HepG2 (cell line): ENCODE measurements around the gene LY6G5B. TPM values are rescaled to one million over a fixed set of nuclear protein-coding genes. Genes with fewer than 3 reads are reported as not detected.

Source experiments
- ATAC-seq: fragments of 200-7000 bp; cut with Tn5 transposase; 3 replicates; pipeline ENCODE4 v1.9.1; 2020; ENCODE audit warnings: mild to moderate bottlenecking, moderate library complexity
- BruUV-seq: library from RNA; stranded (reverse); fragments of 400-500 nt; replicated peaks from 2 replicates; lab custom pipeline; 2021; lab: Mats Ljungman, UMichigan
- CTCF ChIA-PET: fragments of 300-600 bp; formaldehyde crosslinking; extraction: SDS; loops from one replicate; lab custom pipeline; 2021; ENCODE audit warnings: low total read pairs, inconsistent platforms, low intra/inter-chr PET ratio; lab: Yijun Ruan, JAX
- POLR2A ChIA-PET: fragments of 350-600 bp; sonication (Branson Sonifier 250); formaldehyde crosslinking; loops from one replicate; lab custom pipeline; 2020; ENCODE audit warnings: antibody characterized with exemption, inconsistent platforms; lab: Yijun Ruan, JAX
- DNase-seq: peaks from one replicate; pipeline ENCODE4 v3.0.0-alpha.2; 2015; ENCODE audit warnings: low spot score
- FAIRE-seq: peaks from 3 replicates; lab custom pipeline; 2011; peaks lifted over from hg19 to GRCh38; lab: Jason Lieb, UNC
- H2AFZ ChIP-seq: one replicate; pipeline ENCODE4 v1.6.1; 2011; ENCODE audit warnings: low read length, inconsistent platforms
- H3K27ac ChIP-seq: fragments of 300-600 bp; 3 replicates; pipeline ENCODE4 v1.8.0; 2011; ENCODE audit warnings: mixed run types, mild to moderate bottlenecking, mixed read lengths, low read length, inconsistent platforms; ENCODE audit not compliant: insufficient read depth; ENCODE audit errors: extremely low read length
- H3K27me3 ChIP-seq, 2 experiments: fragments of 200-600 bp in 1 of 2; 2 replicates in 1 of 2; 3 replicates in 1 of 2; pipeline versions ENCODE4 v1.6.0 to v1.8.0; 2011; ENCODE audit warnings: low read length in 2 of 2, mild to moderate bottlenecking in 2 of 2, moderate library complexity in 2 of 2, inconsistent platforms in 1 of 2; ENCODE audit not compliant: insufficient read depth in 2 of 2, control insufficient read depth in 1 of 2
- H3K36me3 ChIP-seq, 2 experiments: fragments of 200-600 bp in 1 of 2; replicated peaks in 1 of 2; 2 replicates in 1 of 2; 3 replicates in 1 of 2; pipeline versions ENCODE4 v1.5.1 to v1.8.0; 2011; ENCODE audit warnings: low read length in 2 of 2, inconsistent platforms in 1 of 2; ENCODE audit not compliant: insufficient read depth in 2 of 2, control insufficient read depth in 1 of 2
- H3K4me1 ChIP-seq: 2 replicates; pipeline ENCODE4 v1.5.1; 2012; ENCODE audit warnings: low read length, inconsistent platforms; ENCODE audit not compliant: insufficient read depth
- H3K4me2 ChIP-seq: 2 replicates; pipeline ENCODE4 v1.6.0; 2011; ENCODE audit warnings: low read depth, low read length, inconsistent platforms
- H3K4me3 ChIP-seq, 3 experiments: fragments of 200-600 bp in 1 of 3; sonication (generic), shearing (Covaris generic) in 1 of 3; replicated peaks in 1 of 3; 2 replicates each; pipeline ENCODE4 v1.5.1; 2011 to 2016; ENCODE audit warnings: low read length in 3 of 3, inconsistent platforms in 2 of 3, low read depth in 2 of 3, mild to moderate bottlenecking in 2 of 3, control low read depth in 1 of 3, mixed read lengths in 1 of 3; ENCODE audit not compliant: insufficient read depth in 1 of 3
- H3K79me2 ChIP-seq: one replicate; pipeline ENCODE4 v1.6.1; 2011; ENCODE audit warnings: low read length, inconsistent platforms; ENCODE audit not compliant: insufficient read depth
- H3K9ac ChIP-seq: 2 replicates; pipeline ENCODE4 v1.6.0; 2011; ENCODE audit warnings: mild to moderate bottlenecking, low read depth, low read length, inconsistent platforms; ENCODE audit not compliant: insufficient read depth
- H3K9me3 ChIP-seq: 2 replicates; pipeline ENCODE4 v1.5.1; 2012; ENCODE audit warnings: mild to moderate bottlenecking, low read length
- H4K20me1 ChIP-seq: 2 replicates; pipeline ENCODE4 v1.6.0; 2011; ENCODE audit warnings: inconsistent platforms, mild to moderate bottlenecking, low read length, moderate library complexity; ENCODE audit not compliant: insufficient read depth
- ATF1 ChIP-seq: IDR thresholded peaks from 2 replicates; pipeline ENCODE4 v1.6.1; 2016; ENCODE audit warnings: mild to moderate bottlenecking, control low read depth
- BHLHE40 ChIP-seq: IDR thresholded peaks from 2 replicates; pipeline ENCODE4 v1.6.1; 2011; ENCODE audit warnings: low read length, improper control_type of control experiment
- HIC2 ChIP-seq: sonication (generic); formaldehyde crosslinking; IDR thresholded peaks from 2 replicates; pipeline ENCODE4 v1.9.0; 2022; ENCODE audit warnings: low read depth, missing genetic modification reagents
- HNF4G ChIP-seq, 2 experiments: sonication (generic) in 1 of 2; formaldehyde crosslinking in 1 of 2; IDR thresholded peaks; 2 replicates each; pipeline versions ENCODE4 v1.4.0 to v1.6.1; 2011 to 2020; ENCODE audit warnings: borderline replicate concordance in 2 of 2, low read depth in 2 of 2, mild to moderate bottlenecking in 2 of 2, low read length in 1 of 2, missing genetic modification reagents in 1 of 2, moderate library complexity in 1 of 2
- PCBP1 ChIP-seq: fragments of 200-400 bp; formaldehyde crosslinking; IDR thresholded peaks from 2 replicates; pipeline ENCODE4 v1.6.1; 2017; ENCODE audit warnings: mild to moderate bottlenecking, low read depth, low read length, borderline replicate concordance
- ZNF574 ChIP-seq: sonication (generic); formaldehyde crosslinking; IDR thresholded peaks from 2 replicates; pipeline ENCODE4 v1.4.0; 2020; ENCODE audit warnings: missing genetic modification reagents
- WGBS: methylation state at CpG from one replicate; pipeline ENCODE4 v1.1.6; 2017; ENCODE audit warnings: low lambda C conversion rate; 5-methylcytosine and 5-hydroxymethylcytosine counted together
- in situ Hi-C: cut with HindIII; loops from 2 replicates; pipeline ENCODE4 v1.10.0; 2017; ENCODE audit warnings: low pct_unique_long_range_greater_than_20kb; ENCODE audit not compliant: extremely low pct_ligation_motif_present
- intact Hi-C: fragments of 100-400 bp; cut with micrococcal nuclease; formaldehyde crosslinking; loops from one replicate; pipeline ENCODE4 v1.10.0; 2022; ENCODE audit not compliant: unreplicated experiment
- polyA plus RNA-seq, 8 experiments: library from polyadenylated mRNA; depleted of rRNA in 3 of 8; stranded (reverse) in 7 of 8; unstranded in 1 of 8; fragments of >200 nt; fragmentation: Illumina TruSeq in 4 of 8; extraction: Trizol in 4 of 8; gene quantifications; 2 replicates each; pipeline versions ENCODE4 v1.2.1 to v1.2.3, GENCODE V29; 2011 to 2016; ENCODE audit warnings: low read depth in 4 of 8, missing spikeins in 1 of 8, mixed read lengths in 1 of 8; ENCODE audit not compliant: insufficient read depth in 1 of 8
- total RNA-seq, 5 experiments: library from RNA; depleted of rRNA; stranded (reverse); fragments of >200 nt; fragmentation: Illumina TruSeq; extraction: Trizol; gene quantifications; 2 replicates each; pipeline ENCODE4 v1.2.3, GENCODE V29; 2016; ENCODE audit warnings: low read depth in 1 of 5
- TF ChIP-seq, protein P1 (sequence below): sonication (generic); formaldehyde crosslinking; IDR thresholded peaks from 2 replicates; pipeline ENCODE4 v1.4.0; 2020; ENCODE audit warnings: low read depth, missing genetic modification reagents

LY6G5B gene
- total and polyA plus RNA-seq, 2 of the 13 experiments (the other 11 are each of a cell fraction or from before 2014, with no cell fraction given), result 7.8 to 15.7 TPM

DNA sequence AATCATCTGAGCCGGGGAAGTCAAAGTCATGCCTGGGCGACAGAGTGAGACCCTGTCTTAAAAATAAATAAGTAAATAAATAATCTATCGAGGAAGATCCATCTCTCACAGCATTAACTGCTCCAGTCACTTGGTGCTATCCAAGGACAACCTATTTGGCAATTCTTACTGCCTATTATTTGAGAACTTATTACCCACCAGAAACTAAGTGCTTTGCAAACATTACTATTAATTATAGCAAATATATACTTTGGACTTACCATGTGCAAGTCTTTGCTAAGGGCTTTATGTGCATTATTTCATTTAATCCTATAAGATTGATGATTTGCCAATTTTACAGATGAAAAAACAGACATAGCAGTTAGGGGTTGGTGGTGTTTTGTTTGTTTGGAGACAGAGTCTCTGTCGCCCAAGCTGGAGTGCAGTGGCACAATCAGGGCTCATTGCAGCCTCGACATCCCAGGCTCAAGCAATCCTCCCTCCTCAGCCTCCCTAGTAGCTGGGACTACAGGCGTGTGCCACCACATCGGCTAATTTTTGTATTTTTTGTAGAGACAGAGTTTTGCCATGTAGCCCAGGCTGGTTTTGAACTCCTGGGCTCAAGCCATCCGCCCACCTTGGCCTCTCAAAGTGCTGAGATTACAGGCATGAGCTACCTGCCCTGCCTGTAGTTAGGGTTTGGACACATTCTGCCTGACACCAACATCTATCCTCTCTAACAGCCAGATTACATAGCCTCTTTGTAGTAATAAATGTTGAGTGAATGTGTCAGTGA, 15.0 kb upstream of the LY6G5B start (continued):
- no peak for TF ChIP-seq HIC2 (CRISPR knock-in tag)
- TF ChIP-seq HNF4G (IDR thresholded peaks at IDR 0.05; ENCODE audit: borderline replicate concordance, low read depth, low read length), result 0 out of 2 replicates have a peak, but pooled peaks have one; percentile 25
- TF ChIP-seq HNF4G (CRISPR knock-in tag; IDR thresholded peaks at IDR 0.05; ENCODE audit: borderline replicate concordance, low read depth), result no peak
- TF ChIP-seq PCBP1, result no peak

DNA sequence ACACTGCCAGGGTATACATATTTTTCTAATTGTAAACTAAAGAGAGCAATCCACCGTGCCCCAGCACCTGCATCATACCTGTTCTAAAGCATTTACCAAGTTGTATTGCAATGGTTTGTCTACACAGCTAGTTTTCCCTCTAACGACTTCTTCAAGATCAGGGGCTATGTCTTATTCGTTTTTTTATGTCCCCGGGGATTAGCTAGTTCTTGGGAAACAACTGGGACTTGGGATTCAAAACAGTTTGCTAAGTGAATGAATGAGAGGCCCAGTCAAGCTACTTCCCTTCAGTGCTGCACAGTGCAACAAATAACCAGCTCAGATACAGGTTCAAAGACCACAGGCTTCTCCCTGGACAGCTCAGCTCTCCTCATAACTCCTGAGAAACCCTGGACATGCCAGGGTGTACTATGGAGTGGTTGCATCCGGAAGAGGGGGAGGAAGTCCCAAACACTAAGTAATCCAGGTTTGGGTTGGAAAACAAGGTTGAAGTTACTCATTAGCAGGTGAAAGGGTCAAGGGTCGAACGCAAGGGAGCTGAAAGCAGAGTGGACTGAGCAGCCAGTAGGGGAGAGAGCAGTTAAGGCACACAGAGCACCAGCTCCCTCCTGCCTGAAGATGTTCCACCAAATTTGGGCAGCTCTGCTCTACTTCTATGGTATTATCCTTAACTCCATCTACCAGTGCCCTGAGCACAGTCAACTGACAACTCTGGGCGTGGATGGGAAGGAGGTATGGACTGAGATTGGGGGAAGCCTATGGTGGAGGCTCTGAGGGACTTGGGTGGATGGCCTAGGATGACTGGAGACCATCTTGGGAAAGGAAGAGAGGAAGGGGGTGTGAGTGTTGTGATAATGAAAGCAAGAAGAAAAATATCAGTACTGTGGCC, 14.2 kb upstream of the LY6G5B start, which contains the start of gene APOM:
TSS of gene APOM (plus strand) at position 546 of the 889 bp plus-strand sequence. CDS start at position 619, 73 bp downstream.
- Histone ChIP-seq H3K9me3 (no peaks in the 10 kb centered on the region), H3K79me2 (peaks cover 65% of the 10 kb centered on the region), H3K4me3 (peak within 1 kb of the TSS; percentile 57 to 78 (median 72)), H2AFZ (no peak within 1 kb of the TSS), H3K27me3 (no peaks in the 10 kb centered on the region; a peak in 2 of 5 replicates), H3K4me2 (peak within 1 kb of the TSS; percentile 100), H3K4me1 (peaks cover 79% of the 10 kb centered on the region), H4K20me1 (peaks cover 19% of the 10 kb centered on the region; the same call in 1 of the 2 replicates), H3K36me3 (peaks cover 6 to 19% of the 10 kb centered on the region in 2 experiments), H3K9ac (peak within 1 kb of the TSS; percentile 76), H3K27ac (peak within 1 kb of the TSS; percentile 96)
- CTCF ChIA-PET, result no interaction called here
- intact Hi-C loops (loop anchor here (10.0 kb wide), 1 partner anchor 111 kb away; the partner anchor contains the start of genes ATP6V1G2, DDX39B and NFKBIL1), in situ Hi-C loops (no loop called here)
- DNase-seq (peak; percentile 100), ATAC-seq (peak; percentile 75), FAIRE-seq (peak; percentile 100)
- POLR2A ChIA-PET, result interaction anchor here (0.8 to 8.0 kb wide), 44 partner anchors 8 to 474 kb away, joined by 3 to 438 read pairs (median 5); partner anchors contain the start of genes ABHD16A, AIF1, ATP6V1G2 and C2
- no TSS peak for BruUV-seq
- WGBS, result under 1% methylated on average over 8 of the region's 8 CpGs
- TF ChIP-seq BHLHE40 (peak; percentile 57; the same call in 1 of the 2 replicates), ATF1 (CRISPR knock-in tag) (peak; percentile 67; the same call in 1 of the 2 replicates), ZNF574 (CRISPR knock-in tag) (peak; percentile 85)
- TF ChIP-seq, protein P1, sequence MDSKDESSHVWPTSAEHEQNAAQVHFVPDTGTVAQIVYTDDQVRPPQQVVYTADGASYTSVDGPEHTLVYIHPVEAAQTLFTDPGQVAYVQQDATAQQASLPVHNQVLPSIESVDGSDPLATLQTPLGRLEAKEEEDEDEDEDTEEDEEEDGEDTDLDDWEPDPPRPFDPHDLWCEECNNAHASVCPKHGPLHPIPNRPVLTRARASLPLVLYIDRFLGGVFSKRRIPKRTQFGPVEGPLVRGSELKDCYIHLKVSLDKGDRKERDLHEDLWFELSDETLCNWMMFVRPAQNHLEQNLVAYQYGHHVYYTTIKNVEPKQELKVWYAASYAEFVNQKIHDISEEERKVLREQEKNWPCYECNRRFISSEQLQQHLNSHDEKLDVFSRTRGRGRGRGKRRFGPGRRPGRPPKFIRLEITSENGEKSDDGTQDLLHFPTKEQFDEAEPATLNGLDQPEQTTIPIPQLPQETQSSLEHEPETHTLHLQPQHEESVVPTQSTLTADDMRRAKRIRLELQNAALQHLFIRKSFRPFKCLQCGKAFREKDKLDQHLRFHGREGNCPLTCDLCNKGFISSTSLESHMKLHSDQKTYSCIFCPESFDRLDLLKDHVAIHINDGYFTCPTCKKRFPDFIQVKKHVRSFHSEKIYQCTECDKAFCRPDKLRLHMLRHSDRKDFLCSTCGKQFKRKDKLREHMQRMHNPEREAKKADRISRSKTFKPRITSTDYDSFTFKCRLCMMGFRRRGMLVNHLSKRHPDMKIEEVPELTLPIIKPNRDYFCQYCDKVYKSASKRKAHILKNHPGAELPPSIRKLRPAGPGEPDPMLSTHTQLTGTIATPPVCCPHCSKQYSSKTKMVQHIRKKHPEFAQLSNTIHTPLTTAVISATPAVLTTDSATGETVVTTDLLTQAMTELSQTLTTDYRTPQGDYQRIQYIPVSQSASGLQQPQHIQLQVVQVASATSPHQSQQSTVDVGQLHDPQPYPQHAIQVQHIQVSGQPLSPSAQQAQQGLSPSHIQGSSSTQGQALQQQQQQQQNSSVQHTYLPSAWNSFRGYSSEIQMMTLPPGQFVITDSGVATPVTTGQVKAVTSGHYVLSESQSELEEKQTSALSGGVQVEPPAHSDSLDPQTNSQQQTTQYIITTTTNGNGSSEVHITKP (CRISPR knock-in tag), result peak; percentile 98
